HUES6 (cell line): ENCODE measurements around the gene R3HDM1.

Experiments used
- H3K27ac ChIP-seq: 2 replicates; pipeline ENCODE4 v1.7.0; 2013; ENCODE audit warnings: low read depth, mild to moderate bottlenecking, low read length, inconsistent platforms
- H3K27me3 ChIP-seq: 2 replicates; pipeline ENCODE4 v1.6.1; 2013; ENCODE audit warnings: low read length; ENCODE audit not compliant: control insufficient read depth, insufficient read depth
- H3K36me3 ChIP-seq: 2 replicates; pipeline ENCODE4 v1.6.1; 2013; ENCODE audit warnings: low read length; ENCODE audit not compliant: control insufficient read depth, insufficient read depth
- H3K4me1 ChIP-seq: 2 replicates; pipeline ENCODE4 v1.6.1; 2013; ENCODE audit warnings: low read length; ENCODE audit not compliant: control insufficient read depth, insufficient read depth
- H3K4me3 ChIP-seq: 2 replicates; pipeline ENCODE4 v1.5.1; 2013; ENCODE audit warnings: low read depth, low read length
- H3K9ac ChIP-seq: one replicate; pipeline ENCODE4 v1.6.1; 2013; ENCODE audit warnings: mild to moderate bottlenecking, low read length
- H3K9me3 ChIP-seq: 2 replicates; pipeline ENCODE4 v1.6.1; 2013; ENCODE audit warnings: low read depth, low read length; ENCODE audit not compliant: control insufficient read depth, insufficient read depth

The R3HDM1 gene

DNA sequence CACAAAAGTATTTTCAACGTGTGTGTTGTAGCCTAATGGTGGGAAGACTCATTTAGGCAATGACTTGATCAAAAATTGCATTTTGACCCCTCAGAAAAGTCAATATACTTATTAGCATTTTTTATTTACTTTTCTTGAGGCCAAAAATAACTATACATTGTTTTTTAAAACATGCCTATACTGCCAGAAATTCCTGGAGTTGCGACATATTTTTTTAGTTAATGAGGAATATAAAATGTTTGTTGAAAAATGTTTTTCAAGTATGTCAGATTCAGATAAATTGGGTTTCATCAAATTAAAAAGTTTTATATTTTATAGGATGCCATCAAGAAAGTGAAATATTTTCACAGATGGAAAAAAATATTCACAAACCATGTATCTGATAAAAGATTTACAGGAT is 39.6 kb downstream of the R3HDM1 start:
- Histone ChIP-seq H3K9me3 (no peaks in the 10 kb centered on the region), H3K27me3 (no peaks in the 10 kb centered on the region), H3K27ac (no peak overlapping the region), H3K9ac (no peak overlapping the region), H3K36me3 (no peaks in the 10 kb centered on the region), H3K4me1 (no peaks in the 10 kb centered on the region), H3K4me3 (no peak overlapping the region)

DNA sequence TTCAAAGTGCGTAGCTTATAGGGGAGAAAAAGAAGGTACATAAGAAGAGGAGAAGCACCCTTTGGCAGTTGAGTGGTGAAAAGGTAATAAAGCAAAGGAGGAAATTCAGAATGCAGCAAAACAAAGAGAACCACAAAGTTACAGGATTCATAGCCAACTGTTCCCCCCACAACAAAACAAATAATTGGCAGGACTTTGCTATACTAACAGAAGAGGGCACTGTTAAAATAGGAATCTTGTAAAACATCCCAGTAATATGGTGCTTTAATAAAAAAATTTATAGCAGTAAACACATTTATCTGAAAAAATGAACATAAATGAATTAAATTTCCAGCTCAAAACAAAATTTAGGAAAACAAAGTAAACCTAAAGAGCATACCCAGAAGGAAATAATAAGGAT is 42.3 kb downstream of the R3HDM1 start:
- Histone ChIP-seq H3K4me1 (no peaks in the 10 kb centered on the region), H3K9me3 (no peaks in the 10 kb centered on the region), H3K9ac (no peak overlapping the region), H3K27ac (no peak overlapping the region), H3K4me3 (no peak overlapping the region), H3K36me3 (no peaks in the 10 kb centered on the region), H3K27me3 (no peaks in the 10 kb centered on the region)

DNA sequence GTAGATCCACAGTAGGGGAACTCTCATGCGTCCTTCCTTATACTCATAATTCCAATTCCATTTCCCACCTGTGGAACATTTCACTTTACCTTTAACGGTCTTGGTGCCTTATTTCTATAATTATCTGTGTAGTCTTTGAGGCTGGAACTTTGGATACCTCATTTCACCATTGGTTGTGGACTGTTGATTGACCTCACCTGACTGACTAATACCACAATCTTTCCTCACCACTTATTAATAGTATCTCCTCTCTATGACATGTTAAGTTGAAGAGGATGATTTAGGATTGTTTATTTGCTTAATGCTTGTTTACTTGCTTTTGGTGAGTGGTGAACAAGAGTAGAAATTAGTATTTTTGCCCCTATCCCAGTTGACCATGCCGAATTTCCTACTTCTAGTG is 50.0 kb downstream of the R3HDM1 start:
- Histone ChIP-seq H3K4me1 (peaks cover 10% of the 10 kb centered on the region), H3K4me3 (no peak overlapping the region), H3K27me3 (no peaks in the 10 kb centered on the region), H3K9me3 (no peaks in the 10 kb centered on the region), H3K9ac (no peak overlapping the region), H3K27ac (no peak overlapping the region), H3K36me3 (no peaks in the 10 kb centered on the region)

DNA sequence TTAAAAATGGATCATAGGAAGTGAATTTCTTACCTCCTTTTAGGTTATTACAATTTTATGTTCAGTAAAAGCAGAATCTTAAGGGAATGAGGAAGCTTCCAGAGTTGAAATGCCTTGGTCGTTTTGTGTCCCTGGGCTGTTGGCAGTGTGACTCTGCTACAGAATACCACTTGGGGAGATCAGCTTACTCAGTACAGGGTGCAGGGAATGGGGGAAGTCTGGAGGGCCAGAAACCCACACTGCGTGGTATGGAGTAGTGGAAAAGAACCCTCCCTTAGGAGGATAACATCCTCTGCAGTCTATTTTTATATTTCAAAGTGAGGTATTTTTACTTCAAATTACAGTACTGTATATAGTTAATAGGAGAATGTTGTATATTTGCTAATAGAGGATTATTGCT is 51.1 kb downstream of the R3HDM1 start:
- no peak overlapping the region for H3K27ac ChIP-seq

DNA sequence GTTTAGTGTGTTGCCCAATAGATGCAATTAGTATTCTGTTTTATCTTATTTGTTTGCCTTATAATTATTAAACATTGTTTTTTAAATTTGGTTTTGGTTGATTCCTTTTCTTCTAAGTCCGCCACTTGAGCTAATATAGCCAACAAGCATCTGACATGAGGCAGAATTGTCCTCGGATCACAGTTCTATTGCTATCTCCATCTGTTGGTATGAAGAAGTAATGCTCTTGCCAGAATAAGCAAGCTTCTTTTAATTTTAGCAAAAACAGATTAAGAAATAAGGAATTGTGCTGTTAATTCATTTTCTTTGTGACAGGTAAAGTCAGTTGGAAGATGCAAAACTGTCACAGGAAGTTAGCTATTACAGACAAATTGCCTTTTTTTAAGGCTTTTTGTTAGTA is 54.3 kb downstream of the R3HDM1 start:
- no peak overlapping the region for H3K27ac ChIP-seq
- no peaks in the 10 kb centered on the region for H3K27me3 ChIP-seq
- H3K9me3 ChIP-seq, result no peaks in the 10 kb centered on the region; the same call in 1 of the 2 replicates
- H3K4me1 ChIP-seq, result peaks cover 16% of the 10 kb centered on the region
- H3K4me3 ChIP-seq, result no peak overlapping the region
- no peak overlapping the region for H3K9ac ChIP-seq
- H3K36me3 ChIP-seq, result no peaks in the 10 kb centered on the region

More for the DNA sequence above, 51.1 kb downstream of the R3HDM1 start:
- no peaks in the 10 kb centered on the region for H3K36me3 ChIP-seq
- no peaks in the 10 kb centered on the region for H3K9me3 ChIP-seq
- H3K9ac ChIP-seq, result no peak overlapping the region
- peaks cover 12% of the 10 kb centered on the region for H3K4me1 ChIP-seq
- H3K27me3 ChIP-seq, result no peaks in the 10 kb centered on the region
- H3K4me3 ChIP-seq, result no peak overlapping the region

DNA sequence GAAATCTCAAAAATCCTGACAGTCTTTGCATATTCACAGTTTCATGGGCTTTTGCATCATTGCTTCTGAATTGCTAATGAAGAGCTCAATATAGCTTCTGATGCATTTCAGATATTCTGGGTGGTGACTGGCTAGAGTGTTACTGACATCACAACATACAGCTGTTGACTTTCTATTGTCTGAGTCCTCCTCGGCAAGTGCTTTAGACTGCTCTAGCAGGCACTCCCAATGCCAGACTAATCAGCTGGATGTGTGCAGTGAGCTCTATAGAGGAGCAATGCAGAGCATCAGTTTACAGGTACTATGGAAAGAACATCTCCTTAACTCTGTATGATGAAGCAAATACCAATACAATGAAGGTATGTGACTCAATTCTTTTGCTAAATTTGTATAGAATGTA is 54.9 kb downstream of the R3HDM1 start:
- Histone ChIP-seq H3K27ac (no peak overlapping the region), H3K9ac (no peak overlapping the region)

DNA sequence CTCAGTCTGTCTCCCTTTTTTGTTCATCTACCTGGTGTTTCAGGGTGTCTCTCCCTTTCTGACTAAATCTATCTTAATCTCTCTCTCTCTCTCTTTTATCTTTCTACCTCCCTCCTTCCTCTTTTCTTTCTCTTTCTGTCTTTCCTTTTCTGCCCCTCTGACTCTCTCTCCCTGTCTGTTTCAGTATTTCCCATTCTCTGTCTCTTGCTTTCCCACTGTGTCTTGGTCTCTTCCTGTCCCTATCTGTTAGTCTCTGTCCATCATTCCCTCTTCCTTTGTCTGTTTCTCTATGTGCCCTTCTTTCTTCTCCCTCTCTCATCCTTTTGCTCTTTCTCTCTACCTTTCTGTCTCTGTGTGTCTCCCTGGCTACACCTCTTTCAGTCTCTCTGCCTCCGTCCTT is 56.7 kb downstream of the R3HDM1 start:
- peaks cover 12% of the 10 kb centered on the region for H3K9me3 ChIP-seq
- peaks cover 7% of the 10 kb centered on the region; the same call in 1 of the 2 replicates for H3K36me3 ChIP-seq
- H3K4me3 ChIP-seq, result no peak overlapping the region
- no peak overlapping the region for H3K27ac ChIP-seq
- no peaks in the 10 kb centered on the region for H3K27me3 ChIP-seq
- H3K4me1 ChIP-seq, result peaks cover 16% of the 10 kb centered on the region
- H3K9ac ChIP-seq, result no peak overlapping the region

More for the DNA sequence above, 54.9 kb downstream of the R3HDM1 start:
- H3K27me3 ChIP-seq, result no peaks in the 10 kb centered on the region
- H3K9me3 ChIP-seq, result peaks cover under 1% of the 10 kb centered on the region; the same call in 1 of the 2 replicates
- H3K4me3 ChIP-seq, result no peak overlapping the region
- no peaks in the 10 kb centered on the region for H3K36me3 ChIP-seq
- H3K4me1 ChIP-seq, result peaks cover 16% of the 10 kb centered on the region

DNA sequence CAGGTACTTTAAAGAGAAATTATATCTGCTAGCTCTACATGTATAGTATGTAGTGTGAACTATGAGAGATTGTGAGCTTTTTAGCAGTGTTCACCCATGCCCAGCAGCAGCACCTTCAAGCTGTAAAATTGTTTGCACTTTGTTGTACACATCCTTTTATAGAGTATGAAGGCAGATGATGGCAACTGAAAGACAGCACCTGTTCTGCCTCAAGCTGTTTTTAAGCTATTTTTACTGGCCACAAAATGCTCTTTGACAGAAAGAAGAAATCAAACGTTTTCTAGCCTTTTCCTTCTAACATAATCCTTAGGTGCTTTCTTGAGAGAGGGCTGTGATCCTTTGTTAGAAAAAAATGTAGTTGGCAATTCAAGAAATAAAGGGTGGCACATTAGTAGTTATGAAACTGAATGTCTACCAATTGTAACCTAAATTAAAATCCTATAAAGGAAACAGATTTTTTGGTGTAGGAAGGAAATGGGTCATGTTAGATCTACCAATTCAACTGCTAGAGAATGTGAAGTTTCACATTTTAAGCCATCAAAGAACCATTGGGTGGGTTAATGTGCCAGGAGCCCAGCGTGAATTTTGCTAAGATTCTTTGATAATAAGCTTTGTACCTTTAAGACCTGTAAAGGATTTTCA is 59.5 kb downstream of the R3HDM1 start:
- Histone ChIP-seq H3K27ac (no peak overlapping the region), H3K9me3 (peaks cover 12% of the 10 kb centered on the region), H3K9ac (no peak overlapping the region), H3K4me1 (peaks cover 11% of the 10 kb centered on the region), H3K36me3 (peaks cover 7% of the 10 kb centered on the region; the same call in 1 of the 2 replicates), H3K4me3 (no peak overlapping the region), H3K27me3 (no peaks in the 10 kb centered on the region)

DNA sequence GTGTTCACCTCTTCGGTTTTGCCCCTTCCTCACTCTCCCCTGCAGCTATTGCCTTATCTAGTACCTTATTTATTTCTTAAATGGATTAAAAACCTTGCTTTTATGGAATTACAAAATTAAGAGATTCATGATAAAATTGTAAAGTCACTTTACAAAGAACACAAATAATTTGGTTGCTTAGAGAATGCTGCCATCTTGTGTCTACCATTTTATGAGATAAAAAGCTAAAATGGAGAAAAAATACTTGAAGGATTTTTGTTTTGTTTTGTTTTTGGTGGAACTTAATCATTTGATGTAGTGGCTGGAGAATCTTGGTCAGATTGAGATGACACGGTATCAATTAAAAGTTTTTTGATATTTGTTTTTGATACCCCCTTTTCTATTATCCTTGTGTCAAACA is 69.6 kb downstream of the R3HDM1 start:
- no peaks in the 10 kb centered on the region for H3K27me3 ChIP-seq
- no peaks in the 10 kb centered on the region for H3K9me3 ChIP-seq
- H3K36me3 ChIP-seq, result peaks cover 32% of the 10 kb centered on the region
- H3K27ac ChIP-seq, result no peak overlapping the region
- H3K4me3 ChIP-seq, result no peak overlapping the region
- no peak overlapping the region for H3K9ac ChIP-seq
- peaks cover 10% of the 10 kb centered on the region; the same call in 1 of the 2 replicates for H3K4me1 ChIP-seq

DNA sequence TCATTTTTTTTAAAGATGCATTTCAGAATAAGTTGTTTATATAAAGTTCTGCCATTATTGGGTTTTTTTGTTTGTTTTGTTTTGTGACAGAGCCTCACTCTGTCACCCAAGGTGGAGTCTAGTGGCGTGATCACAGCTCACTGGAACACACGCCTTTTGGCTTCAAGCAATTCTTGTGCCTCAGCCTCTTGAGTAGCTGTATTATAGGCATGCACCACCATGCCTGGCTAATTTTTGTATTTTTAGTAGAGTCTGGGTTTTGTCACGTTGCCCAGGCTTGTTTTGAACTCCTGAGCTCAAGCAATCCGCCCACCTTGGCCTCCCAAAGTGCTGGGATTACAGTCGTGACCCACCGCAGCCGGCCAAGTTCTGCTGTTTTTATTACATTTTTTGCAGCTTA is 72.3 kb downstream of the R3HDM1 start:
- H3K27ac ChIP-seq, result no peak overlapping the region
- peaks cover 41% of the 10 kb centered on the region for H3K36me3 ChIP-seq
- H3K27me3 ChIP-seq, result no peaks in the 10 kb centered on the region
- no peaks in the 10 kb centered on the region for H3K4me1 ChIP-seq
- no peak overlapping the region for H3K9ac ChIP-seq
- H3K4me3 ChIP-seq, result no peak overlapping the region
- H3K9me3 ChIP-seq, result no peaks in the 10 kb centered on the region

DNA sequence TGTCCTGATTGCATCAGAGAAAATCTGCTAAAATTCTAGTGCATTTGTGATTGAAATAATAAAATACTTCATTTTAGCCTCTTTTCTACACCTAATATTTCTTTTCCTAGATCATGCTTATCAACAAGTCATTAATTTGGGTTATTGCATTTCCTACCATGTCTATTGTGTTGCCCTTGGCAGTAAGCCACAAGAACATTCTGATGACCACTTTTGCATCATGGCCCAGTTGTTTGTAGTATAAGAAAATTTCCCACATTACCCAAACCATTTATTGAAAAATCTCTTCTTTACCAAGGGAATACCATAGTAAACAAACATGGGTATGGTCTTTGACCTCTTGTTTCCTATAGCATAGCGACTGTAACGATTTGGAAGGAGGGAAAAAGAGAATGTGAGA is 76.3 kb downstream of the R3HDM1 start:
- Histone ChIP-seq H3K27me3 (no peaks in the 10 kb centered on the region), H3K36me3 (peaks cover 43% of the 10 kb centered on the region), H3K4me3 (no peak overlapping the region), H3K9ac (no peak overlapping the region), H3K4me1 (no peaks in the 10 kb centered on the region), H3K27ac (no peak overlapping the region), H3K9me3 (no peaks in the 10 kb centered on the region)
